Breast epithelium (tissue), 3 donors: ENCODE results near the gene CACFD1.

Experiments used
- CTCF ChIP-seq, 3 donors: fragments of 450-650 bp; IDR thresholded peaks; one replicate each; pipeline ENCODE4 v1.5.1; 2016 to 2017; ENCODE audit warnings: antibody characterized with exemption in 3 of 3, mild to moderate bottlenecking in 3 of 3, moderate library complexity in 3 of 3
- POLR2A ChIP-seq: fragments of 450-650 bp; IDR thresholded peaks from one replicate; pipeline ENCODE4 v1.6.1; 2016; ENCODE audit warnings: antibody characterized with exemption, mild to moderate bottlenecking, moderate library complexity
- POLR2AphosphoS5 ChIP-seq, 3 donors: sonication (generic); formaldehyde crosslinking; IDR thresholded peaks; one replicate each; pipeline ENCODE4 v1.6.1; 2017; ENCODE audit warnings: antibody characterized with exemption in 3 of 3

- TF ChIP-seq CTCF (IDR thresholded peaks at IDR 0.05) (no peak), POLR2AphosphoS5 (IDR thresholded peaks at IDR 0.05) (no peak), POLR2A (no peak)
These were observed 57.9 kb downstream of the CACFD1 start for GRCh38 chr9:133517711-133518110.
